OCI-M2 (cell line): ENCODE measurements around the gene WRAP53.

Experiments used
- DNase-seq: peaks from one replicate; lab custom pipeline; 2025; ENCODE audit not compliant: unreplicated experiment; lab: John Stamatoyannopoulos, UW

WRAP53 gene

GRCh38 chr17:7677388-7678067, 10.7 kb upstream of the WRAP53 start:
- no peak for DNase-seq

- no peak for DNase-seq
Observed at GRCh38 chr17:7684851-7685532, 3.3 kb upstream of the WRAP53 start.

- DNase-seq = no peak
Observed at GRCh38 chr17:7685533-7686221, 2.6 kb upstream of the WRAP53 start.

- DNase-seq = peak; percentile 59
Observed at GRCh38 chr17:7686222-7687071, 1.8 kb upstream of the WRAP53 start.

- no peak for DNase-seq
Observed at GRCh38 chr17:7687072-7687907, 987 bp upstream of the WRAP53 start, which contains the start of gene TP53. TP53 (minus strand) TSS chr17:7687490; CDS start chr17:7676594, 10,896 bp downstream.

GRCh38 chr17:7688808-7689316, 585 bp downstream of the WRAP53 start:
- no peak for DNase-seq

- DNase-seq = no peak
Observed at GRCh38 chr17:7695586-7695985, 7.3 kb downstream of the WRAP53 start.

GRCh38 chr17:7697828-7698588, 9.7 kb downstream of the WRAP53 start:
- no peak for DNase-seq

- DNase-seq = no peak
Observed at GRCh38 chr17:7700510-7700909, 12.2 kb downstream of the WRAP53 start.

GRCh38 chr17:7701681-7702080, 13.4 kb downstream of the WRAP53 start:
- no peak for DNase-seq

GRCh38 chr17:7702776-7703175, 14.5 kb downstream of the WRAP53 start:
- DNase-seq = no peak

GRCh38 chr17:7703584-7704479, 15.6 kb downstream of the WRAP53 start:
- no peak for DNase-seq

- no peak for DNase-seq
Observed at GRCh38 chr17:7704601-7705268, 16.5 kb downstream of the WRAP53 start, which contains the start of gene EFNB3. EFNB3 (plus strand) TSS chr17:7705202; CDS start chr17:7705599, 397 bp downstream.

GRCh38 chr17:7705269-7706255, 17.3 kb downstream of the WRAP53 start:
- no peak for DNase-seq

GRCh38 chr17:7706631-7707354, 18.5 kb downstream of the WRAP53 start:
- DNase-seq = no peak

- no peak for DNase-seq
Observed at GRCh38 chr17:7707446-7707845, 19.2 kb downstream of the WRAP53 start.
